Uterus (tissue), 2 donors: ENCODE results near the gene B3GNT7.

Experiments used
- CTCF ChIP-seq, 4 experiments: fragments of 200-600 bp in 2 of 4; fragments of 450-650 bp in 2 of 4; sonication (generic) in 2 of 4; IDR thresholded peaks; one replicate each; pipeline ENCODE4 v1.5.1; 2016 to 2019; ENCODE audit warnings: antibody characterized with exemption in 4 of 4, mild to moderate bottlenecking in 2 of 4, moderate library complexity in 1 of 4
- POLR2A ChIP-seq, 2 donors: fragments of 450-650 bp; IDR thresholded peaks; one replicate each; pipeline ENCODE4 v1.6.1; 2016; ENCODE audit warnings: antibody characterized with exemption in 2 of 2, mild to moderate bottlenecking in 1 of 2, moderate library complexity in 1 of 2

- no peak for TF ChIP-seq POLR2A (IDR thresholded peaks at IDR 0.05)
- no peak for TF ChIP-seq CTCF (IDR thresholded peaks at IDR 0.05)
These were observed 2.4 kb downstream of the B3GNT7 start for GRCh38 chr2:231397928-231398294.
